Natural killer cell (primary cell): Measurements from ENCODE around the gene ZNF354C. TPM values are rescaled to one million over a fixed set of nuclear protein-coding genes. Genes with fewer than 3 reads are reported as not detected.

Experiments used
- ATAC-seq, 3 donors: fragments of 150-1000 bp in 2 of 3; fragments of 200-7000 bp in 1 of 3; cut with Tn5 transposase; 1 replicate in 1 of 3; 2 replicates in 2 of 3; pipeline ENCODE4 v1.10.0; 2021; ENCODE audit warnings: mild to moderate bottlenecking in 2 of 3, moderate library complexity in 2 of 3
- DNase-seq, 2 donors: peaks; one replicate each; pipeline versions ENCODE4 v3.0.0 to v3.0.0-alpha.2; 2013 to 2021; ENCODE audit warnings: mixed read lengths in 1 of 2
- H3K27ac ChIP-seq: one replicate; pipeline ENCODE4 v1.5.1; 2013; ENCODE audit warnings: mild to moderate bottlenecking, low read length
- H3K27me3 ChIP-seq: one replicate; pipeline ENCODE4 v1.6.1; 2013; ENCODE audit warnings: low read length; ENCODE audit not compliant: control insufficient read depth, insufficient read depth
- H3K36me3 ChIP-seq: one replicate; pipeline ENCODE4 v1.6.1; 2013; ENCODE audit warnings: low read length; ENCODE audit not compliant: control insufficient read depth, insufficient read depth
- H3K4me1 ChIP-seq: one replicate; pipeline ENCODE4 v1.6.1; 2013; ENCODE audit warnings: low read length; ENCODE audit not compliant: control insufficient read depth, insufficient read depth
- H3K4me3 ChIP-seq: one replicate; pipeline ENCODE4 v1.5.1; 2013; ENCODE audit warnings: low read length
- H3K9me3 ChIP-seq: one replicate; pipeline ENCODE4 v1.6.1; 2013; ENCODE audit warnings: low read length; ENCODE audit not compliant: control insufficient read depth, insufficient read depth
- H3K27ac Mint-ChIP-seq, 2 donors: one replicate each; pipeline ENCODE4 v1.8.0; 2022; ENCODE audit warnings: mild to moderate bottlenecking in 2 of 2, mixed read lengths in 2 of 2, moderate library complexity in 1 of 2
- H3K27me3 Mint-ChIP-seq, 2 donors: one replicate each; pipeline ENCODE4 v1.8.0; 2022; ENCODE audit warnings: low read depth in 2 of 2, mixed read lengths in 2 of 2
- H3K36me3 Mint-ChIP-seq: one replicate; pipeline ENCODE4 v1.8.0; 2022; ENCODE audit warnings: mixed read lengths
- H3K4me1 Mint-ChIP-seq, 2 donors: one replicate each; pipeline ENCODE4 v1.8.0; 2022; ENCODE audit warnings: mixed read lengths in 2 of 2
- H3K4me3 Mint-ChIP-seq: one replicate; pipeline ENCODE4 v1.8.0; 2022; ENCODE audit warnings: mild to moderate bottlenecking, moderate library complexity, mixed read lengths
- H3K9me3 Mint-ChIP-seq, 2 donors: one replicate each; pipeline ENCODE4 v1.8.0; 2022; ENCODE audit warnings: mixed read lengths in 2 of 2
- WGBS: methylation state at CpG from one replicate; pipeline ENCODE4 v1.1.7; 2013; ENCODE audit warnings: missing lambda C conversion rate; ENCODE audit not compliant: insufficient coverage; 5-methylcytosine and 5-hydroxymethylcytosine counted together
- intact Hi-C: fragments of 100-400 bp; cut with micrococcal nuclease; formaldehyde crosslinking; loops from one replicate; pipeline ENCODE4 v1.14.2; 2022
- total RNA-seq, 4 donors: library from RNA; stranded (reverse); fragments of 120-200 nt in 1 of 4; gene quantifications; one replicate each; pipeline versions ENCODE4 v1.2.3 to v1.2.4, GENCODE V29; 2013 to 2022
- TF ChIP-seq, protein P1 (sequence below): fragments of 200-600 bp; IDR thresholded peaks from one replicate; pipeline ENCODE4 v1.8.0; 2022; ENCODE audit warnings: antibody characterized with exemption

Gene ZNF354C
- total RNA-seq, 3 donors from 2014 or later (not counting 1 experiment from before 2014, with no cell fraction given) = 4.0 to 7.4 (median 4.9) TPM

GRCh38 chr5:179055436-179055835, 4.7 kb upstream of the ZNF354C start:
- 74% methylated on average over 3 of the region's 3 CpGs for WGBS
- intact Hi-C loops = no loop called here
- H3K36me3 ChIP-seq = no peaks in the 10 kb centered on the region
- TF ChIP-seq, protein P1, sequence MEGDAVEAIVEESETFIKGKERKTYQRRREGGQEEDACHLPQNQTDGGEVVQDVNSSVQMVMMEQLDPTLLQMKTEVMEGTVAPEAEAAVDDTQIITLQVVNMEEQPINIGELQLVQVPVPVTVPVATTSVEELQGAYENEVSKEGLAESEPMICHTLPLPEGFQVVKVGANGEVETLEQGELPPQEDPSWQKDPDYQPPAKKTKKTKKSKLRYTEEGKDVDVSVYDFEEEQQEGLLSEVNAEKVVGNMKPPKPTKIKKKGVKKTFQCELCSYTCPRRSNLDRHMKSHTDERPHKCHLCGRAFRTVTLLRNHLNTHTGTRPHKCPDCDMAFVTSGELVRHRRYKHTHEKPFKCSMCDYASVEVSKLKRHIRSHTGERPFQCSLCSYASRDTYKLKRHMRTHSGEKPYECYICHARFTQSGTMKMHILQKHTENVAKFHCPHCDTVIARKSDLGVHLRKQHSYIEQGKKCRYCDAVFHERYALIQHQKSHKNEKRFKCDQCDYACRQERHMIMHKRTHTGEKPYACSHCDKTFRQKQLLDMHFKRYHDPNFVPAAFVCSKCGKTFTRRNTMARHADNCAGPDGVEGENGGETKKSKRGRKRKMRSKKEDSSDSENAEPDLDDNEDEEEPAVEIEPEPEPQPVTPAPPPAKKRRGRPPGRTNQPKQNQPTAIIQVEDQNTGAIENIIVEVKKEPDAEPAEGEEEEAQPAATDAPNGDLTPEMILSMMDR = no peak
- H3K9me3 ChIP-seq = no peaks in the 10 kb centered on the region
- Mint-ChIP-seq H3K4me3 (no peak overlapping the region), H3K36me3 (no peaks in the 10 kb centered on the region), H3K27me3 (peaks cover 15 to 20% of the 10 kb centered on the region in 2 donors), H3K9me3 (peaks cover 0 to 2% of the 10 kb centered on the region in 2 donors), H3K4me1 (peaks cover 10 to 11% of the 10 kb centered on the region in 2 donors), H3K27ac (no peak overlapping the region)
- H3K27me3 ChIP-seq = no peaks in the 10 kb centered on the region
- no peak overlapping the region for H3K27ac ChIP-seq
- peaks cover 3% of the 10 kb centered on the region for H3K4me1 ChIP-seq
- DNase-seq (no peak), ATAC-seq (no peak)
- no peak overlapping the region for H3K4me3 ChIP-seq

- Mint-ChIP-seq H3K36me3 (no peaks in the 10 kb centered on the region), H3K27ac (no peak overlapping the region), H3K4me3 (no peak overlapping the region), H3K9me3 (peaks cover 0 to 2% of the 10 kb centered on the region in 2 donors), H3K4me1 (peaks cover 13 to 14% of the 10 kb centered on the region in 2 donors), H3K27me3 (peaks cover 15 to 20% of the 10 kb centered on the region in 2 donors)
- Histone ChIP-seq H3K27ac (no peak overlapping the region), H3K27me3 (no peaks in the 10 kb centered on the region), H3K36me3 (no peaks in the 10 kb centered on the region), H3K4me1 (peaks cover 6% of the 10 kb centered on the region), H3K4me3 (no peak overlapping the region), H3K9me3 (no peaks in the 10 kb centered on the region)
- intact Hi-C loops = no loop called here
- DNase-seq (no peak), ATAC-seq (no peak)
- TF ChIP-seq, protein P1 = no peak
- 84% methylated on average over 9 of the region's 9 CpGs for WGBS
Measured at GRCh38 chr5:179055841-179056240, 4.3 kb upstream of the ZNF354C start.

DNA sequence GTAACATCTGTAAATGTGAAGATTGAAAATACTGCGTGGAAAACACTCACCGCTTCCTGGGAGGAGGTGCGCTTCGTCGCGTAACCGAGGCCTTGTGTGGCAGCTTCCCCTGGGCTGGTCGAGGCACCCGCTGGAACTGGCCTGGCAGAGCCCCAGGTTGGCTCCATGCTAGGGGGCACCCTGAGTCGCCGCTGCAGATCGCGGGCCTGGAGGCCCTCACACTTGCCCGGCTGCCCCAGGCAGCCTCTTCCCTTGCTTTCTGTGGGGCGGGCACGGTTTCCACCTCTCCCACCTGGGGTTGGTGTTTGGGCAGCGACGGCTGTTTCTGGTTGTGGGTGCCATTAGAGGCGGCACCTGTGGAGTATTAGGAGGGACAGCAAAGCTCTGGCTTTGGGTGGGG, 852 bp downstream of the ZNF354C start:
- DNase-seq = no peak
- no peak for ATAC-seq
- Mint-ChIP-seq H3K36me3 (peaks cover 11% of the 10 kb centered on the region), H3K4me1 (peaks cover 33 to 41% of the 10 kb centered on the region in 2 donors), H3K9me3 (peaks cover 0 to 2% of the 10 kb centered on the region in 2 donors), H3K27me3 (peaks cover 6 to 11% of the 10 kb centered on the region in 2 donors), H3K4me3 (peak overlapping the region; percentile 96), H3K27ac (peak overlapping the region; percentile 87 to 91)
- intact Hi-C loops = no loop called here
- Histone ChIP-seq H3K36me3 (no peaks in the 10 kb centered on the region), H3K9me3 (peaks cover 3% of the 10 kb centered on the region), H3K27ac (no peak overlapping the region), H3K4me3 (peak overlapping the region; percentile 71), H3K27me3 (no peaks in the 10 kb centered on the region), H3K4me1 (peaks cover 15% of the 10 kb centered on the region)
- WGBS = 92% methylated on average over 19 of the region's 19 CpGs
- TF ChIP-seq, protein P1 = no peak

- 97% methylated on average over 5 of the region's 6 CpGs for WGBS
- H3K9me3 Mint-ChIP-seq = peaks cover 2 to 13% of the 10 kb centered on the region in 2 donors
- ATAC-seq (no peak), DNase-seq (no peak)
- H3K36me3 Mint-ChIP-seq = peaks cover 27% of the 10 kb centered on the region
- Histone ChIP-seq H3K4me1 (peaks cover 10% of the 10 kb centered on the region), H3K36me3 (peaks cover 5% of the 10 kb centered on the region), H3K4me3 (no peak overlapping the region), H3K27me3 (no peaks in the 10 kb centered on the region), H3K27ac (no peak overlapping the region), H3K9me3 (peaks cover 30% of the 10 kb centered on the region)
- H3K4me3 Mint-ChIP-seq = no peak overlapping the region
- H3K4me1 Mint-ChIP-seq = peaks cover 22 to 39% of the 10 kb centered on the region in 2 donors
- intact Hi-C loops = no loop called here
- TF ChIP-seq, protein P1 = no peak
- H3K27me3 Mint-ChIP-seq = no peaks in the 10 kb centered on the region
- H3K27ac Mint-ChIP-seq = no peak overlapping the region
Measured at GRCh38 chr5:179065703-179066102, 5.5 kb downstream of the ZNF354C start.
